Measurements from ENCODE around the gene SPTB.

Gene SPTB

GRCh38 chr14:64871344-64871743 lies 8.4 kb downstream of the SPTB start:
- in situ Hi-C loops (cut with HindIII; ENCODE audit: low pct_ligation_motif_present, low sequenced_read_pairs): no loop called here
- Histone ChIP-seq H3K4me3 (ENCODE audit: low read depth, low read length) (no peak overlapping the region), H3K27me3 (replicated peaks) (peaks cover 11% of the 10 kb centered on the region), H3K36me3 (replicated peaks) (no peaks in the 10 kb centered on the region), H3K27ac (no peak overlapping the region)
- TF ChIP-seq CTCF (IDR thresholded peaks at IDR 0.05; ENCODE audit: low read depth, low read length, missing control alignments): no peak
- DNase-seq: no peak

- no peak overlapping the region for H3K27ac ChIP-seq
- no peak for TF ChIP-seq CTCF (IDR thresholded peaks at IDR 0.05; ENCODE audit: low read depth, low read length, missing control alignments)
- no peak overlapping the region for H3K4me3 ChIP-seq (ENCODE audit: low read depth, low read length)
- no peaks in the 10 kb centered on the region for H3K36me3 ChIP-seq (replicated peaks)
- H3K27me3 ChIP-seq (replicated peaks): peaks cover 3% of the 10 kb centered on the region
- DNase-seq: no peak
- in situ Hi-C loops (cut with HindIII; ENCODE audit: low pct_ligation_motif_present, low sequenced_read_pairs): no loop called here
These were observed 9.5 kb downstream of the SPTB start for GRCh38 chr14:64870160-64870559.

- Histone ChIP-seq H3K4me3 (ENCODE audit: low read depth, low read length) (no peak overlapping the region), H3K36me3 (replicated peaks) (no peaks in the 10 kb centered on the region), H3K27ac (no peak overlapping the region), H3K27me3 (replicated peaks) (peaks cover 3% of the 10 kb centered on the region)
- in situ Hi-C loops (cut with HindIII; ENCODE audit: low pct_ligation_motif_present, low sequenced_read_pairs): no loop called here
- no peak for DNase-seq
- TF ChIP-seq CTCF (IDR thresholded peaks at IDR 0.05; ENCODE audit: low read depth, low read length, missing control alignments): no peak
These were observed 10.9 kb downstream of the SPTB start for GRCh38 chr14:64868841-64869240.

GRCh38 chr14:64868379-64868778 lies 11.3 kb downstream of the SPTB start:
- peaks cover 3% of the 10 kb centered on the region for H3K27me3 ChIP-seq (replicated peaks)
- TF ChIP-seq CTCF (IDR thresholded peaks at IDR 0.05; ENCODE audit: low read depth, low read length, missing control alignments): no peak
- no peak for DNase-seq
- no peaks in the 10 kb centered on the region for H3K36me3 ChIP-seq (replicated peaks)
- in situ Hi-C loops (cut with HindIII; ENCODE audit: low pct_ligation_motif_present, low sequenced_read_pairs): no loop called here
- no peak overlapping the region for H3K27ac ChIP-seq
- no peak overlapping the region for H3K4me3 ChIP-seq (ENCODE audit: low read depth, low read length)

- in situ Hi-C loops (cut with HindIII; ENCODE audit: low pct_ligation_motif_present, low sequenced_read_pairs): no loop called here
- Histone ChIP-seq H3K27me3 (replicated peaks) (peaks cover 3% of the 10 kb centered on the region), H3K4me3 (ENCODE audit: low read depth, low read length) (no peak overlapping the region), H3K27ac (no peak overlapping the region), H3K36me3 (replicated peaks) (no peaks in the 10 kb centered on the region)
- TF ChIP-seq CTCF (IDR thresholded peaks at IDR 0.05; ENCODE audit: low read depth, low read length, missing control alignments): no peak
- no peak for DNase-seq
These were observed 12.5 kb downstream of the SPTB start for GRCh38 chr14:64867182-64867581.

- Histone ChIP-seq H3K4me3 (ENCODE audit: low read depth, low read length) (no peak overlapping the region), H3K27me3 (replicated peaks) (no peaks in the 10 kb centered on the region), H3K36me3 (replicated peaks) (no peaks in the 10 kb centered on the region), H3K27ac (no peak overlapping the region)
- in situ Hi-C loops (cut with HindIII; ENCODE audit: low pct_ligation_motif_present, low sequenced_read_pairs): no loop called here
- DNase-seq: no peak
- no peak for TF ChIP-seq CTCF (IDR thresholded peaks at IDR 0.05; ENCODE audit: low read depth, low read length, missing control alignments)
These were observed 13.7 kb downstream of the SPTB start for GRCh38 chr14:64865992-64866391.
